Stimulated activated CD4-positive, alpha-beta T cell treated with anti-CD3 and anti-CD28 coated beads, Interleukin-1b, Interleukin-23, amount 100 ng/mL, for 4 hours (primary cell): ENCODE data around the gene PPP1R15A.
A peak's percentile ranks its signal among the peaks of the same experiment; 100 is the strongest.
"Not testable (repeated sequence)": the region's sequence is repeated elsewhere in the genome, so short reads cannot be mapped to it uniquely, and the experiment has no call there.

Experiments
- DNase-seq, 2 donors: peaks; one replicate each; pipeline ENCODE4 v3.0.0-alpha.2; 2020; ENCODE audit warnings: low read depth in 2 of 2

PPP1R15A gene

GRCh38 chr19:48881741-48882657, 9.8 kb downstream of the PPP1R15A start:
- DNase-seq: no peak

- DNase-seq: no peak
These were observed 11.5 kb downstream of the PPP1R15A start for GRCh38 chr19:48883726-48884125.

- no peak for DNase-seq
These were observed 15.8 kb downstream of the PPP1R15A start for GRCh38 chr19:48887861-48888612.

GRCh38 chr19:48889496-48889895, 17.3 kb downstream of the PPP1R15A start:
- not testable (repeated sequence) for DNase-seq

DNA sequence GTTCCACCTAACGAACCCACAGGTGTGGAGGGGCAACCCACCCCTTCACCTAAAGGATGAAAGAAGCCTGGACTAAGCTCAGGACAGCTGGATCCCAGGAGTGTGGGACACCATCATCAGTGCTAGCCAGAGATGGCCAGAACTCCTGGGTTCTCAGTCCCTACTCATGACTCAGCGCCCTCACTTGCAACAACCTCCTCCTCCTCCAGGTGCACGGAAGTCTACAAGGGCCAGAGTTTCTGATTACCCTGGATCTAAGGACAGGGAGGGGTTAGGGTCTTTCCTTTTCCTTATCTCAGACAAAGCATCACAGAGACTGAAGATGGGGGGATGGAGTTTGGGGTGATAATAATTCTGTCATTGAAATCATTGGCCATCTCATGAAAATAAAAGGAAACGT, 18.3 kb downstream of the PPP1R15A start:
- no peak for DNase-seq

DNA sequence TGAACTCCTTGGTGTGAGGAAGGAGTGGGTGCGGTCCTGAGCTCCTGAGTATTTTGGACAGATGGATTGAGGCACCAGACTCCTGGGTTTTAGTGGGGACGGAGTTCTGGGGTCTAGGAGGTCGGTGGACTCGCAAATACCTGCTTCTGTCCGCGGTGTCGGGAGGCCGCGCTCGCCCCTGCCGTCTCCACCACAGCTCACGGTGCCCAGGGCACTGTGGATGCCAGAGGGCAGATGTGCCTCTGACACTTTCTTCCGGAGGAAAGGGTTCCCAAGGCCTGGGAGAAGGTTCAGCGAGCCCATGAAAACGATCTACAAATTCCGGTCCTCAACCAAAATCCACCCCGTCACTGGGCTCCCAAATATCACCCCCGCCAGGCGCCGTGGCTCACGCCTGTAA, 23.0 kb downstream of the PPP1R15A start:
- no peak for DNase-seq

- DNase-seq: peak in 1 of 2 donors; percentile 44
These were observed 24.0 kb downstream of the PPP1R15A start for GRCh38 chr19:48896191-48896720.

DNA sequence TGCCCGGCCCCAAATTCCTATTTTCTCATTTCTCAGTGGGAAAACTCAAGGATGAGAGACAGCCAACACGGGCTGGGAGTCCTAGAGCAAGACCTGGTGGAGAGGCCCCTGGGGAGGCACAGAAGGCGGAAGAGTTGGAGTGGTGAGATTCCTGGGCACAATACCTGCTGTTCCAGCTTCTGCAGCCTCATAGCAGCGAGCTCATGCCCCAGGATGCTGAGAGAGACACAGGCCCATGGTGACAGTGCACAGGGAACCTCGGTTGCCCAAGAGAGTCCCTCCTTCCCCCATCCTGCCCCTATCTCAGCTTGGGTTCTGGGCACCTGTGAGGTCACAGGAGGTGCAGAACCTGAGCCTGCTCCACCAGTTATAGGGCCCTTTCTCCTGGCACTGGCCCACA, 25.0 kb downstream of the PPP1R15A start:
- no peak for DNase-seq

DNA sequence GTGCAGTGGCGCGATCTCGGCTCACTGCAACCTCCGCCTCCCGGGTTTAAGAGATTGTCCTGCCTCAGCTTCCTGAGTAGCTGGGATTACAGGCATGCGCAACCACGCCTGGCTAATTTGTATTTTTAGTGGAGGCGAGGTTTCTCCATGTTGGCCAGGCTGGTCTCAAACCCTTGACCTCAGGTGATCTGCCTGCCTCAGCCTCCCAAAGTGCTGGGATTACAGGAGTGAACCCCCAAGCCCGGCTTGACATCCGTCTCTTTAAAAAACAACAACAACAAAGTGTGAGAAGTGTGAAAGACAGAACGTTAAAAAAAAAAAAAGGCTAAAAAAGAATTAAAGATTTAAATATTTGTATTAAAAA, 27.1 kb downstream of the PPP1R15A start:
- not testable (repeated sequence) for DNase-seq

- DNase-seq: peak; percentile 99
These were observed 27.7 kb downstream of the PPP1R15A start, which contains the start of gene NUCB1 for GRCh38 chr19:48899781-48900476. Gene NUCB1 (plus strand): TSS chr19:48900312. CDS start chr19:48900797, 485 bp downstream.

DNA sequence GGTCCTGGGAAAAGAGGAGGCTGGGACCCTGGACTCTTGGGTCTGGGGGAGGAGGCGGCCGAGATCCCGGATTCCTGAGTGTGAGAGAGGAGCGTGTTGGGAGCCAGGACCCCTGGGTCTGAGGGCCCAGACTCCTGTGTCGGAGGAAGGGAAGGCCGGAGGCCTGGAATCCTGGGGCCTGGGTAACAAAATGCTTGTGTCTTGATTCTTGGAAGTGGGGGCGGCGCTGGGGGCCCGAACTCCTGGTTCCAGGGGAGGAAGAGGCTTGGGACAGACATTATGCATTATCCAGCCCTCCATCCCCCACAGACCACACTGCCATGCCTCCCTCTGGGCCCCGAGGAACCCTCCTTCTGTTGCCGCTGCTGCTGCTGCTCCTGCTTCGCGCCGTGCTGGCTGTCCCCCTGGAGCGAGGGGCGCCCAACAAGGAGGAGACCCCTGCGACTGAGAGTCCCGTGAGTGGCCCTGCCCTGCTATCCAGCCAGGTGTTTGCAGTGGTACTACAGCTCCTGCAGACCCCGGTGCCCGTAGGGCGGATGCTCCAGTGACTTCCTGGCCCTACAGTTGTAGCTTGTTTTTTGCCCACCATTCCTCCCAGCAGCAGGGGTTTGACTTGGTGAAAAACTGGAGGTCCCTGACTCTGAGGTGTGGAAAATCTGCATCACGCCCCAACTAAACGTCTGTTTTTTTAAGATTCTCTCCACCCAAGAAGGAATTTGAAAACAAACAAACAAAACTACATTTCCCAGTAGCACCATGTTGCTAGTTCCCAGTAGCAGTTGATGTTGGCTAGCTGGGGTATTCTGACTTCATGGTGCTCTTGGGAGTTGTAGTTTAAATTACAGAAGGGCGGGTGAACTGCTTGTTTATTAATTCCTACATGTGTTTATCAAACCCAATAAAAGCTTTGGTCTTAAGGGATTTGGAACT, 28.5 kb downstream of the PPP1R15A start:
- DNase-seq: no peak

DNA sequence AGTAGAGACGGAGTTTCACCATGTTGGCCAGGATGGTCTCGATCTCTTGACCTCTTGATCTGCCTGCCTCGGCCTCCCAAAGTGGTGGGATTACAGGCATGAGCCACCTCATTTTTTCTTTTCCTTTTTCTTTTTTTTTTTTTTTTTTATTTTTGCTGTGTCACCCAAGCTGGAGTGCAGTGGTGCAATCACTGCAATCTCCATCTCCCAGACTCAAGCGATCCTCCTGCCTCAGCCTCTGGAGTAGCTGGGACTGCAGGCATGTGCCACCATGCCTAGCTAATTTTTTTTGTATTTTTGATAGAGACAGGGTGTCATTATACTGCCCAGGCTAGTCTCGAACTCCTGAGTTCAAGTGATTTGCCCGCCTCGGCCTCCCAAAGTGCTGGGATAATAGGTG, 30.1 kb downstream of the PPP1R15A start:
- not testable (repeated sequence) for DNase-seq

DNA sequence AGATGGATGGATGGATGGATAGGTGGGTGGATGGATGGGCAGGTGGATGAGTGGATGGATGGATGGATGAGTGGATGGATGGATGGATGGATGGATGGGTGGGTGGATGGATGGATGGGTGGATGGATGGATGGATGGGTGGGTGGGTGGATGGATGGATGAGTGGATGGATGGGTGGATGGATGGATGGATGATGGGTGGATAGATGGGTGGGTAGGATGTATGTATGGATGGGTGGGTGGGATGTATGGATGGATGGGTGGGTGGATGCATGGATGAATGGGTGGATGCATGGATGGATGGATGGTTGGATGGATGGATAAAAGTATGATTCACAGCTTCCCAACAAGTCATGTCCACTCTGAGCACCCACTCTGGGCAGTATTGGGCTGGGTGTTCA, 31.6 kb downstream of the PPP1R15A start:
- not testable (repeated sequence) for DNase-seq

- no peak for DNase-seq
These were observed 33.4 kb downstream of the PPP1R15A start for GRCh38 chr19:48905664-48906063.

DNA sequence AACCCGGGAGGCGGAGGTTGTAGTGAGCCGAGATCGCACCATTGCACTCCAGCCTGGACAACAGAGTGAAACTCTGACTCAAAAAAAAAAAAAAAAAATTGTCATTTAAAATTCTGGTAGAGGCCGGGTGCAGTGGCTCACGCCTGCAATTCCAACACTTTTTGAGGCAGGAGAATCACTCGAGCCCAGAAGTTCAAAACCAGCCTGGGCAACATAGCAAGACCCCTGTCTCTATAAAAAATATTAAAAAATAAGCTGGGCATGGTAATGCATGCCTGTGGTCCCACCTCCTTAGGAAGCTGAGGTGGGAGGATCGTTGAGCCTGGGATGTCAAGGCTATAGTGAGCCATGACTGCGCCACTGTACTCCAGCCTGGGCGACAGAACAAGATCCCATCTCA, 34.1 kb downstream of the PPP1R15A start:
- DNase-seq: no peak

DNA sequence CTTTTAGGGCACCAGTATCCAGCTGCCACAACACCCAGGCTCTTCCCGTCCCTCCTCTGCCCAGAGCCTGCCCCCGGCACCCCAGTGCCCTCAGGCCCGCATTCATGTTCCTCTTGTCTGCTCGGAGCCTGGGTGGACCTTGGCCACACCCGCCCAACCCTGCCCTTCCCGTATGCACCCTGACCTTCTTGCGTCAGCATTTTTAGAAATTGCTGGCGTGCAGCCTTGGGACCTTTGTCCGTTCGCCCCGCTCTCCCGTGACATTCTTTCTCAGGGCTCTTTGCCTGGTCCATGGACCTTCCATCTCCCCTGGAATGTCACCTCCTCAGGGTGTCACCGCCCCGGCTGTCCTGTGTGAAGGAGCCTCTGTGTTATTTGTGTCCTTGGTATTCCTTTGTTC, 35.5 kb downstream of the PPP1R15A start:
- DNase-seq: no peak

DNA sequence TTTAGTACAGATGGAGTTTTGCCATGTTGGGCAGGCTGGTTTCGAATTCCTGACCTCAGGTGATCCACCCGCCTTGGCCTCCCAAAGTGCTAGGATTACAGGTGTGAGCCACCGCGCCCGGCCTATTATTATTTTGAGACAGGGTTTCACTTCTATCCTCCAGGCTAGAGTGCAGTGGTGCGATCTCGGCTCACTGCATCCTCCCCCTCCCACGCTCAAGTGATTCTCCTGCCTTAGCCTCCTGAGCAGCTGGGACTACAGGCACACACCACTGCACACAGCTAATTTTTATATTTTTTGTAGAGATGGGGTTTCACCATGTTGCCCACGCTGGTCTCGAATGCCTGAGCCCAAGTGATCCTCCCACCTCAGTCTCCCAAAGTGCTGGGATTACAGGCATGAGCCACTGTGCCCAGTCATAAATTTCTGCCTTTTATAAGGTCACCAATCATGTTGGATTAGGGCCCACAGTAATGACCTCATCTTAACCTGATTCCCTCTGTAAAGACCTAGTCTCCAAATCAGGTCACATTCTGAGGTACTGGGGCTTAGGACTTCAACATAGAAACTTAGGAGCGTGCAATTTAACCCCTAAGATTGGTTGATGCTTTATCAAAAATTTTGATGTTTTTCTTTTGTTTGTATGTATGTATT, 37.3 kb downstream of the PPP1R15A start:
- DNase-seq: not testable (repeated sequence)

GRCh38 chr19:48910803-48911202, 38.6 kb downstream of the PPP1R15A start:
- no peak for DNase-seq

DNA sequence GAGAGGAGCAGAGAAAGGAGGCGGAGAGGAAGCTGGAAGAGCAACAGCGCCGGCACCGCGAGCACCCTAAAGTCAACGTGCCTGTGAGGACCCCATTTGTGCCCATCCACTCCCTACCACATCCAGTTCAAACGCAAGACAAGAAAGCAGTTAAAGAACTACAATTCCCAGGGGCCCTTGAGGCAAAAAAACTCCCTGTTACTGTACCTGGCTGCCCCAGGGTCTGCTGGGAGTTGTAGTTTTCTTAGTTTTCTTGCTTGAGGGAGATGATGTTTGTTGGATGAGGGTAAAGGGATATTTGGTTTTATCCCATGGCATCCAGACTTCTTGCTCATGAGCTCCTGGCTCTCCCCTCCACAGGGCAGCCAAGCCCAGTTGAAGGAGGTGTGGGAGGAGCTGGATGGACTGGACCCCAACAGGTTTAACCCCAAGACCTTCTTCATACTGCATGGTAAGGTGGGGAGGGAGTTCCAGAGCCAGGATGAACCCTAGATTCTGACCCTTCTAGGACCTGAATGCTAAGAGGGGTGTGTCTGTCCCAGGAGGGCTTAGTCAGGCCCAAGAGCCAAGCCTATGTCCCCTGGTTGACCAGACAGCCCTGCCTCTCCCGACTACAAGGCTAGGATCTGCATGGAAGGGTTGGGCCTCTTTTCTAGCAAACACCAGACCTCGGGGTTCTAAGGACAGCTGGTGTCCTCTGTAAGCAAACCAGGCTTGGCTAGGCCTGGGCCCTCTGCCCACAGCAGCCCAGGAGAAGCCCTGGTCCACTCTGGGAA, 41.1 kb downstream of the PPP1R15A start:
- no peak for DNase-seq
